Measurements from ENCODE around the gene MTCH1. TPM values are rescaled to one million over a fixed set of nuclear protein-coding genes. Genes with fewer than 3 reads are reported as not detected.

Gene MTCH1
- total and polyA plus RNA-seq, 10 donors: 87.3 to 191 (median 158) TPM

- peak overlapping the region; percentile 64 to 94 (median 82) for H3K27ac ChIP-seq
- peak overlapping the region; percentile 53 to 85 (median 64) for H3K4me3 ChIP-seq
- 49 to 66% (median 65%) methylated on average over 13 of the region's 13 CpGs for WGBS, 5 donors
- DNase-seq: peak; percentile 84
- H3K27me3 ChIP-seq (replicated peaks in 1 of 7): no peaks in the 10 kb centered on the region
- intact Hi-C loops (cut with DNase I; ENCODE audit: low total_unique reads): no loop called here
- peaks cover 0 to 29% (median 8%) of the 10 kb centered on the region in 6 donors for H3K36me3 ChIP-seq
- H3K4me1 ChIP-seq: peaks cover 4 to 70% (median 37%) of the 10 kb centered on the region in 6 donors
- H3K9me3 ChIP-seq: no peaks in the 10 kb centered on the region
- TF ChIP-seq POLR2AphosphoS5 (IDR thresholded peaks at IDR 0.05) (peak in 2 of 3 donors; percentile 5 to 46), POLR2A (IDR thresholded peaks at IDR 0.05) (no peak), CTCF (IDR thresholded peaks at IDR 0.05 in 8 of 11, conservative IDR thresholded peaks at IDR 0.05 in 3 of 11) (no peak)
These were observed 20.0 kb upstream of the MTCH1 start for GRCh38 chr6:37005827-37006567.

- peaks cover 4 to 63% (median 36%) of the 10 kb centered on the region in 6 donors for H3K4me1 ChIP-seq
- WGBS, 5 donors: 46 to 75% (median 51%) methylated on average over 11 to 14 of the region's 14 CpGs
- H3K4me3 ChIP-seq: peak within 1 kb of the TSS; percentile 53 to 85 (median 64)
- H3K27ac ChIP-seq: peak within 1 kb of the TSS; percentile 64 to 94 (median 82)
- H3K9me3 ChIP-seq: no peaks in the 10 kb centered on the region
- intact Hi-C loops (cut with DNase I; ENCODE audit: low total_unique reads): no loop called here
- DNase-seq: peak; percentile 90
- peak; percentile 65 to 88 (median 84) for TF ChIP-seq POLR2AphosphoS5 (IDR thresholded peaks at IDR 0.05)
- TF ChIP-seq CTCF (IDR thresholded peaks at IDR 0.05 in 8 of 11, conservative IDR thresholded peaks at IDR 0.05 in 3 of 11): no peak
- peak in 1 of 3 donors; percentile 36 for TF ChIP-seq POLR2A (IDR thresholded peaks at IDR 0.05)
- no peaks in the 10 kb centered on the region for H3K27me3 ChIP-seq (replicated peaks in 1 of 7)
- H3K36me3 ChIP-seq: peaks cover 0 to 21% (median under 1%) of the 10 kb centered on the region in 6 donors
These were observed 19.2 kb upstream of the MTCH1 start, which contains the start of gene FGD2 for GRCh38 chr6:37005061-37005810. Gene FGD2, plus strand, starts transcription at chr6:37005655. Its CDS starts 163 bp downstream, at chr6:37005818.

- no peaks in the 10 kb centered on the region for H3K9me3 ChIP-seq
- peaks cover 4 to 60% (median 31%) of the 10 kb centered on the region in 6 donors for H3K4me1 ChIP-seq
- 62 to 84% (median 77%) methylated on average over 11 of the region's 11 CpGs for WGBS, 5 donors
- H3K27me3 ChIP-seq (replicated peaks in 1 of 7): no peaks in the 10 kb centered on the region
- H3K27ac ChIP-seq: peak overlapping the region in 7 of 8 donors; percentile 64 to 94 (median 84)
- H3K4me3 ChIP-seq: peak overlapping the region in 2 of 8 donors; percentile 78 to 85
- intact Hi-C loops (cut with DNase I; ENCODE audit: low total_unique reads): no loop called here
- DNase-seq: no peak
- H3K36me3 ChIP-seq: peaks cover 0 to 12% (median 0%) of the 10 kb centered on the region in 6 donors
- TF ChIP-seq POLR2A (IDR thresholded peaks at IDR 0.05) (no peak), POLR2AphosphoS5 (IDR thresholded peaks at IDR 0.05) (peak in 2 of 3 donors; percentile 36 to 70), CTCF (IDR thresholded peaks at IDR 0.05 in 8 of 11, conservative IDR thresholded peaks at IDR 0.05 in 3 of 11) (peak in 2 of 11 experiments; percentile 8 to 21)
These were observed 18.3 kb upstream of the MTCH1 start for GRCh38 chr6:37004044-37004980.
